Hepatocyte (in vitro differentiated cells): Measurements from ENCODE around the gene MSI2.

Experiments used
- CTCF ChIP-seq: fragments of 200-600 bp; sonication (generic); IDR thresholded peaks from 2 replicates; pipeline ENCODE4 v1.5.1; 2016; ENCODE audit warnings: antibody characterized with exemption, mild to moderate bottlenecking; ENCODE audit not compliant: poor library complexity
- EZH2 ChIP-seq: fragments of 200-600 bp; sonication (generic); IDR thresholded peaks from 2 replicates; pipeline ENCODE4 v1.6.1; 2016; ENCODE audit warnings: antibody characterized with exemption, mild to moderate bottlenecking, borderline replicate concordance
- EZH2phosphoT487 ChIP-seq: fragments of 200-600 bp; sonication (generic); IDR thresholded peaks from one replicate; pipeline ENCODE4 v1.6.1; 2018; ENCODE audit warnings: antibody characterized with exemption, mild to moderate bottlenecking, low read depth, moderate library complexity; ENCODE audit not compliant: unreplicated experiment, severe bottlenecking

GRCh38 chr17:57580055-57580739, 323.9 kb downstream of the MSI2 start:
- no peak for TF ChIP-seq CTCF
- no peak for TF ChIP-seq EZH2phosphoT487
- TF ChIP-seq EZH2, result no peak
